Adipose tissue (tissue), 3 donors: ENCODE measurements around the gene CSMD2. TPM values are rescaled to one million over a fixed set of nuclear protein-coding genes. Genes with fewer than 3 reads are reported as not detected.

ENCODE experiments used
- H3K27ac ChIP-seq: one replicate; pipeline ENCODE4 v1.5.1; 2013; ENCODE audit warnings: low read depth, low read length
- WGBS, 3 donors: extraction: QIAGEN DNeasy Blood & Tissue Kit; methylation state at CpG; one replicate each; pipeline ENCODE4 v1.1.7; 2013; 5-methylcytosine and 5-hydroxymethylcytosine counted together
- polyA plus RNA-seq, 3 donors: library from polyadenylated mRNA; stranded (reverse); fragments of 200-250 nt; gene quantifications; one replicate each; pipeline ENCODE4 v1.2.3, GENCODE V29; 2013
- donor health status: healthy with polysubstance abuse.
- donor health status: Bipolar disorder and iron deficiency.
- donor health status: healthy.

Gene CSMD2
- polyA plus RNA-seq, 3 donors = under 0.01 to 0.21 (median 0.07) TPM

- H3K27ac ChIP-seq = no peak overlapping the region
- 81 to 86% (median 83%) methylated on average over 4 of the region's 4 CpGs for WGBS, 3 donors
These were observed 171.7 kb downstream of the CSMD2 start for GRCh38 chr1:33993301-33993700.

GRCh38 chr1:33990281-33990680 lies 174.7 kb downstream of the CSMD2 start:
- whole genome bisulfite sequencing, 3 donors = 75 to 87% (median 84%) methylated on average over 3 of the region's 3 CpGs

GRCh38 chr1:33988161-33988560 lies 176.9 kb downstream of the CSMD2 start:
- 65 to 70% (median 67%) methylated on average over 3 of the region's 3 CpGs for WGBS, 3 donors
- H3K27ac ChIP-seq = no peak overlapping the region

More at GRCh38 chr1:33990281-33990680, 174.7 kb downstream of the CSMD2 start:
- H3K27ac ChIP-seq = no peak overlapping the region

- H3K27ac ChIP-seq = no peak overlapping the region
- 68 to 83% (median 69%) methylated on average over 5 of the region's 5 CpGs for WGBS, 3 donors
These were observed 178.5 kb downstream of the CSMD2 start for GRCh38 chr1:33986390-33987095.

- no peak overlapping the region for H3K27ac ChIP-seq
- 71 to 89% (median 76%) methylated on average over 4 of the region's 4 CpGs for WGBS, 3 donors
These were observed 179.4 kb downstream of the CSMD2 start for GRCh38 chr1:33985656-33986055.

GRCh38 chr1:33984906-33985565 lies 180.0 kb downstream of the CSMD2 start:
- WGBS, 3 donors = 60 to 77% (median 61%) methylated on average over 13 of the region's 13 CpGs
- H3K27ac ChIP-seq = no peak overlapping the region

- WGBS, 3 donors = 69 to 86% (median 84%) methylated on average over 5 of the region's 5 CpGs
These were observed 182.6 kb downstream of the CSMD2 start for GRCh38 chr1:33982419-33982818.

GRCh38 chr1:33979341-33979740 lies 185.7 kb downstream of the CSMD2 start:
- whole genome bisulfite sequencing, 3 donors = 75 to 86% (median 79%) methylated on average over 4 of the region's 4 CpGs
- H3K27ac ChIP-seq = no peak overlapping the region

More at GRCh38 chr1:33982419-33982818, 182.6 kb downstream of the CSMD2 start:
- H3K27ac ChIP-seq = no peak overlapping the region

GRCh38 chr1:33975961-33976360 lies 189.1 kb downstream of the CSMD2 start:
- WGBS, 3 donors = 84 to 89% (median 86%) methylated on average over 3 of the region's 3 CpGs
- H3K27ac ChIP-seq = no peak overlapping the region

GRCh38 chr1:33973799-33974545 lies 191.1 kb downstream of the CSMD2 start:
- H3K27ac ChIP-seq = no peak overlapping the region
- WGBS, 3 donors = 43 to 55% (median 54%) methylated on average over 8 of the region's 8 CpGs

GRCh38 chr1:33972676-33973395 lies 192.2 kb downstream of the CSMD2 start:
- WGBS, 3 donors = 68 to 73% (median 70%) methylated on average over 10 of the region's 10 CpGs
- H3K27ac ChIP-seq = no peak overlapping the region

- 61 to 66% (median 66%) methylated on average over 7 of the region's 7 CpGs for WGBS, 3 donors
- H3K27ac ChIP-seq = no peak overlapping the region
These were observed 193.1 kb downstream of the CSMD2 start for GRCh38 chr1:33971913-33972312.

GRCh38 chr1:33971018-33971710 lies 193.9 kb downstream of the CSMD2 start:
- no peak overlapping the region for H3K27ac ChIP-seq
- 59 to 74% (median 72%) methylated on average over 17 of the region's 17 CpGs for WGBS, 3 donors

GRCh38 chr1:33970148-33970825 lies 194.7 kb downstream of the CSMD2 start:
- 80 to 86% (median 85%) methylated on average over 5 of the region's 5 CpGs for WGBS, 3 donors
- no peak overlapping the region for H3K27ac ChIP-seq

GRCh38 chr1:33966346-33967141 lies 198.5 kb downstream of the CSMD2 start:
- WGBS, 3 donors = 65 to 68% (median 65%) methylated on average over 12 of the region's 12 CpGs

GRCh38 chr1:33965086-33965485 lies 199.9 kb downstream of the CSMD2 start:
- no peak overlapping the region for H3K27ac ChIP-seq
- 70 to 82% (median 75%) methylated on average over 3 of the region's 3 CpGs for WGBS, 3 donors

More at GRCh38 chr1:33966346-33967141, 198.5 kb downstream of the CSMD2 start:
- H3K27ac ChIP-seq = no peak overlapping the region

- H3K27ac ChIP-seq = no peak overlapping the region
- WGBS, 3 donors = 77 to 87% (median 86%) methylated on average over 4 of the region's 4 CpGs
These were observed 203.0 kb downstream of the CSMD2 start for GRCh38 chr1:33962061-33962460.
